SK-N-MC (cell line): ENCODE measurements around the gene COL6A3.

ENCODE experiments used
- EZH2 ChIP-seq: fragments of 200-600 bp; sonication (generic); IDR thresholded peaks from one replicate; pipeline ENCODE4 v1.6.1; 2017; ENCODE audit warnings: antibody characterized with exemption
- FOXP2 ChIP-seq: optimal IDR thresholded peaks from 2 replicates; pipeline ENCODE3; 2011; ENCODE audit warnings: mild to moderate bottlenecking, moderate library complexity; ENCODE audit not compliant: insufficient read depth; ENCODE audit errors: extremely low read length, control extremely low read depth
- POLR2AphosphoS5 ChIP-seq: IDR thresholded peaks from 2 replicates; pipeline ENCODE4 v1.6.1; 2012; ENCODE audit warnings: mild to moderate bottlenecking, low read depth, low read length, borderline replicate concordance

DNA sequence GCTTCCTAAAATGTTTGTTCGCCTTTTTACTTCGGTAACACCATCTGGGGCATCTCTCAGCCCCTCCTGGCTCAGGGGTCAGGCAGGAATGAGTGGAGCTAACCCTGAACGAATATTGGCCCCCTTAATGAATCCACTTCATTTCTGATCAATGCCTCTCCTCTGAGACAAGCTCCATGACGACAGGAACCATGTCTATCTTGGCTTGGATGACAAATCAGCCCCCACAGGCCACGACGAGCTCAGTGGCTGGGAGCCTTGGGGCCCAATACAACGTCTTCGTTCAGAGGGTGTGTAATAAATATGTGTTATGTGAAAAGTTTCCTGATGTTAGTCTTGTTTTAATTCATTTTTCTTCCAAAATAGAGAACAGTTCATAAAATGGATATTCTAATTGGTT is 133.0 kb downstream of the COL6A3 start:
- TF ChIP-seq EZH2 (no peak), POLR2AphosphoS5 (no peak), FOXP2 (no peak)
